Measurements from ENCODE around the gene POGZ.
A peak's percentile ranks its signal among the peaks of the same experiment; 100 is the strongest.
"Not testable (repeated sequence)": the region's sequence is repeated elsewhere in the genome, so short reads cannot be mapped to it uniquely, and the experiment has no call there.

POGZ gene

GRCh38 chr1:151443846-151444782, 15.2 kb downstream of the POGZ start:
- DNase-seq (ENCODE audit: low spot score): peak; percentile 67
- peak; percentile 31 for TF ChIP-seq CTCF (IDR thresholded peaks at IDR 0.05; ENCODE audit: extremely low read depth, missing control alignments)

GRCh38 chr1:151437396-151437795, 21.9 kb downstream of the POGZ start:
- DNase-seq (ENCODE audit: low spot score): not testable (repeated sequence)

GRCh38 chr1:151436985-151437384, 22.3 kb downstream of the POGZ start:
- no peak for TF ChIP-seq CTCF (IDR thresholded peaks at IDR 0.05; ENCODE audit: extremely low read depth, missing control alignments)
- DNase-seq (ENCODE audit: low spot score): no peak

GRCh38 chr1:151435174-151435573, 24.1 kb downstream of the POGZ start:
- DNase-seq (ENCODE audit: low spot score): no peak
- TF ChIP-seq CTCF (IDR thresholded peaks at IDR 0.05; ENCODE audit: extremely low read depth, missing control alignments): no peak

GRCh38 chr1:151433827-151434226, 25.5 kb downstream of the POGZ start:
- DNase-seq (ENCODE audit: low spot score): not testable (repeated sequence)

GRCh38 chr1:151428068-151428467, 31.2 kb downstream of the POGZ start:
- DNase-seq (ENCODE audit: low spot score): no peak
- TF ChIP-seq CTCF (IDR thresholded peaks at IDR 0.05; ENCODE audit: extremely low read depth, missing control alignments): no peak

GRCh38 chr1:151425103-151425502, 34.2 kb downstream of the POGZ start:
- DNase-seq (ENCODE audit: low spot score): no peak
- no peak for TF ChIP-seq CTCF (IDR thresholded peaks at IDR 0.05; ENCODE audit: extremely low read depth, missing control alignments)

GRCh38 chr1:151419819-151420218, 39.5 kb downstream of the POGZ start:
- no peak for DNase-seq (ENCODE audit: low spot score)

More at GRCh38 chr1:151419819-151420218, 39.5 kb downstream of the POGZ start:
- TF ChIP-seq CTCF (IDR thresholded peaks at IDR 0.05; ENCODE audit: extremely low read depth, missing control alignments): no peak

Data from GM20000 (cell line).